Measurements from ENCODE around the gene DOCK4. TPM values are rescaled to one million over a fixed set of nuclear protein-coding genes. Genes with fewer than 3 reads are reported as not detected.

The DOCK4 gene
- total and polyA plus RNA-seq, 10 of the 15 experiments (the other 5 are each of a cell fraction or from before 2014, with no cell fraction given) = 0.03 to 0.73 (median 0.38) TPM

DNA sequence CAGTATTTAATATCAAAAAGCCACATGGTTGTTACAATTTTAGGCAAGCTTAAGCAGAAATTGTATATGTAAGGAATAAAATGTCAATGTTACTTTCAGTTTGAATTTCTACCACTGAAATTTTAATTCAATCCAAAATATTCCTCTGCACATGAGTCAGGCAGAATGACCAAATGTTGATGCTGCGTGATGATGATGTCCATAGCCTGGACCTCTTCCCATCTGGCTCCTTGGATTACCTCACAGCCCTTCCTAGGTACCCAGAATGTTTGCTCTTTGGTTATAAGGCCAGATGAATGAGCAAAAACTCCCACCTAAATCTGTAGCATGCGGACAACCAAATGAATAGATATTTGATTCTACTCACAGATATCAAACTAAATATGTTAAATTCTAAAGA is 385.6 kb downstream of the DOCK4 start:
- in situ Hi-C loops (cut with MboI) (no loop called here), intact Hi-C loops (cut with micrococcal nuclease; ENCODE audit: unreplicated experiment) (no loop called here)
- BruUV-seq (replicated peaks) = no TSS peak
- H3K36me3 ChIP-seq (ENCODE audit: control insufficient read depth in 2 of 2, insufficient read depth in 2 of 2, low read length in 1 of 2) = no peaks in the 10 kb centered on the region
- 75% methylated on average over 2 of the region's 2 CpGs for WGBS (ENCODE audit: insufficient coverage, insufficient replicate concordance, low lambda C conversion rate, missing lambda C conversion rate)
- H3K27ac ChIP-seq (ENCODE audit: control insufficient read depth, insufficient read depth) = no peak overlapping the region
- H3K9me3 ChIP-seq (replicated peaks; ENCODE audit: control insufficient read depth, insufficient read depth, low read length) = no peaks in the 10 kb centered on the region
- SMC1A ChIA-PET (ENCODE audit: uncharacterized antibody, unreplicated experiment) = no interaction called here
- H4K20me1 ChIP-seq (ENCODE audit: control insufficient read depth, insufficient read depth) = no peaks in the 10 kb centered on the region
- no peaks in the 10 kb centered on the region for H3K79me2 ChIP-seq (ENCODE audit: control insufficient read depth, insufficient read depth, low read length)
- DNase-seq (ENCODE audit: low read depth, low spot score) (no peak), ATAC-seq (no peak), FAIRE-seq (no peak)
- TF ChIP-seq, protein P1, sequence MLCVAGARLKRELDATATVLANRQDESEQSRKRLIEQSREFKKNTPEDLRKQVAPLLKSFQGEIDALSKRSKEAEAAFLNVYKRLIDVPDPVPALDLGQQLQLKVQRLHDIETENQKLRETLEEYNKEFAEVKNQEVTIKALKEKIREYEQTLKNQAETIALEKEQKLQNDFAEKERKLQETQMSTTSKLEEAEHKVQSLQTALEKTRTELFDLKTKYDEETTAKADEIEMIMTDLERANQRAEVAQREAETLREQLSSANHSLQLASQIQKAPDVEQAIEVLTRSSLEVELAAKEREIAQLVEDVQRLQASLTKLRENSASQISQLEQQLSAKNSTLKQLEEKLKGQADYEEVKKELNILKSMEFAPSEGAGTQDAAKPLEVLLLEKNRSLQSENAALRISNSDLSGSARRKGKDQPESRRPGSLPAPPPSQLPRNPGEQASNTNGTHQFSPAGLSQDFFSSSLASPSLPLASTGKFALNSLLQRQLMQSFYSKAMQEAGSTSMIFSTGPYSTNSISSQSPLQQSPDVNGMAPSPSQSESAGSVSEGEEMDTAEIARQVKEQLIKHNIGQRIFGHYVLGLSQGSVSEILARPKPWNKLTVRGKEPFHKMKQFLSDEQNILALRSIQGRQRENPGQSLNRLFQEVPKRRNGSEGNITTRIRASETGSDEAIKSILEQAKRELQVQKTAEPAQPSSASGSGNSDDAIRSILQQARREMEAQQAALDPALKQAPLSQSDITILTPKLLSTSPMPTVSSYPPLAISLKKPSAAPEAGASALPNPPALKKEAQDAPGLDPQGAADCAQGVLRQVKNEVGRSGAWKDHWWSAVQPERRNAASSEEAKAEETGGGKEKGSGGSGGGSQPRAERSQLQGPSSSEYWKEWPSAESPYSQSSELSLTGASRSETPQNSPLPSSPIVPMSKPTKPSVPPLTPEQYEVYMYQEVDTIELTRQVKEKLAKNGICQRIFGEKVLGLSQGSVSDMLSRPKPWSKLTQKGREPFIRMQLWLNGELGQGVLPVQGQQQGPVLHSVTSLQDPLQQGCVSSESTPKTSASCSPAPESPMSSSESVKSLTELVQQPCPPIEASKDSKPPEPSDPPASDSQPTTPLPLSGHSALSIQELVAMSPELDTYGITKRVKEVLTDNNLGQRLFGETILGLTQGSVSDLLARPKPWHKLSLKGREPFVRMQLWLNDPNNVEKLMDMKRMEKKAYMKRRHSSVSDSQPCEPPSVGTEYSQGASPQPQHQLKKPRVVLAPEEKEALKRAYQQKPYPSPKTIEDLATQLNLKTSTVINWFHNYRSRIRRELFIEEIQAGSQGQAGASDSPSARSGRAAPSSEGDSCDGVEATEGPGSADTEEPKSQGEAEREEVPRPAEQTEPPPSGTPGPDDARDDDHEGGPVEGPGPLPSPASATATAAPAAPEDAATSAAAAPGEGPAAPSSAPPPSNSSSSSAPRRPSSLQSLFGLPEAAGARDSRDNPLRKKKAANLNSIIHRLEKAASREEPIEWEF (IDR thresholded peaks at IDR 0.05; ENCODE audit: insufficient replicate concordance, low read depth, low read length) = no peak
- no peak for TF ChIP-seq EZH2 (IDR thresholded peaks at IDR 0.05; ENCODE audit: borderline replicate concordance, control insufficient read depth, low read depth, low read length)
- H3K27me3 ChIP-seq (replicated peaks in 1 of 2; ENCODE audit: control insufficient read depth in 2 of 2, insufficient read depth in 2 of 2, low read length in 1 of 2) = no peaks in the 10 kb centered on the region
- RAD21 ChIA-PET (ENCODE audit: unreplicated experiment) = no interaction called here
- H2AFZ ChIP-seq (ENCODE audit: control insufficient read depth, low read depth, low read length) = no peak overlapping the region
- no peak overlapping the region for H3K4me2 ChIP-seq (ENCODE audit: control insufficient read depth, insufficient read depth)
- H3K4me1 ChIP-seq (ENCODE audit: control insufficient read depth, insufficient read depth, low read length) = no peaks in the 10 kb centered on the region
- no peak overlapping the region for H3K9ac ChIP-seq (ENCODE audit: control insufficient read depth, insufficient read depth, low read length)
- CTCF ChIA-PET = no interaction called here
- POLR2A ChIA-PET = no interaction called here
- H3K4me3 ChIP-seq = no peak overlapping the region
